ENCODE measurements around the gene OR7C2. TPM values are rescaled to one million over a fixed set of nuclear protein-coding genes. Genes with fewer than 3 reads are reported as not detected.

The OR7C2 gene
- total and polyA plus RNA-seq, 2 experiments from 2014 or later, result not detected

GRCh38 chr19:14954071-14954655 is 12.9 kb downstream of the OR7C2 start (continued):
- no peak for TF ChIP-seq JUNB (IDR thresholded peaks at IDR 0.05; ENCODE audit: unreplicated experiment)
- TF ChIP-seq REST (IDR thresholded peaks at IDR 0.05; ENCODE audit: unreplicated experiment), result no peak
- TF ChIP-seq CREB1 (CRISPR knock-in tag; IDR thresholded peaks at IDR 0.05; ENCODE audit: low read depth), result no peak

- Mint-ChIP-seq H3K27ac (no peak overlapping the region), H3K27me3 (ENCODE audit: insufficient read depth, low read depth, poor library complexity) (peaks cover 2% of the 10 kb centered on the region), H3K4me3 (no peak overlapping the region), H3K4me1 (no peaks in the 10 kb centered on the region), H3K36me3 (ENCODE audit: low read depth) (peaks cover 36% of the 10 kb centered on the region), H3K9me3 (peaks cover 53% of the 10 kb centered on the region)
- H3K27me3 ChIP-seq (ENCODE audit: insufficient read depth), result no peaks in the 10 kb centered on the region
- no peak overlapping the region for H2AFZ ChIP-seq
- no peaks in the 10 kb centered on the region for H3K4me1 ChIP-seq (ENCODE audit: insufficient read depth)
- H3K36me3 ChIP-seq (ENCODE audit: insufficient read depth), result peaks cover 25% of the 10 kb centered on the region
- no peak overlapping the region for H3K27ac ChIP-seq (ENCODE audit: low read depth)
- no peaks in the 10 kb centered on the region for H4K20me1 ChIP-seq (replicated peaks; ENCODE audit: insufficient read depth)
- no peaks in the 10 kb centered on the region for H3K79me2 ChIP-seq (replicated peaks; ENCODE audit: insufficient read depth)
- H3K4me3 ChIP-seq, result no peak overlapping the region
- DNase-seq (ENCODE audit: low spot score) (no peak), ATAC-seq (no peak)
- H3K9me2 ChIP-seq (ENCODE audit: insufficient read depth), result no peaks in the 10 kb centered on the region
- TF ChIP-seq ZNF331 (CRISPR knock-in tag; IDR thresholded peaks at IDR 0.05; ENCODE audit: low read depth) (no peak), EZH2phosphoT487 (IDR thresholded peaks at IDR 0.05; ENCODE audit: unreplicated experiment) (no peak), REST (IDR thresholded peaks at IDR 0.05; ENCODE audit: unreplicated experiment) (no peak), CTCF (conservative IDR thresholded peaks at IDR 0.05; ENCODE audit: low read depth in 2 of 2) (no peak)
- no peaks in the 10 kb centered on the region for H3F3A ChIP-seq (replicated peaks; ENCODE audit: low read depth)
- H3K4me2 ChIP-seq, result no peak overlapping the region
Measured at GRCh38 chr19:14957464-14957863, 16.2 kb downstream of the OR7C2 start.

All from GM23338 (cell line).